Non-pigmented ciliary epithelial cell (primary cell): ENCODE data around the gene SEZ6L.

Source experiments
- DNase-seq: peaks from one replicate; pipeline ENCODE4 v3.0.0-alpha.2; 2010; ENCODE audit warnings: low read depth

Gene SEZ6L

DNA sequence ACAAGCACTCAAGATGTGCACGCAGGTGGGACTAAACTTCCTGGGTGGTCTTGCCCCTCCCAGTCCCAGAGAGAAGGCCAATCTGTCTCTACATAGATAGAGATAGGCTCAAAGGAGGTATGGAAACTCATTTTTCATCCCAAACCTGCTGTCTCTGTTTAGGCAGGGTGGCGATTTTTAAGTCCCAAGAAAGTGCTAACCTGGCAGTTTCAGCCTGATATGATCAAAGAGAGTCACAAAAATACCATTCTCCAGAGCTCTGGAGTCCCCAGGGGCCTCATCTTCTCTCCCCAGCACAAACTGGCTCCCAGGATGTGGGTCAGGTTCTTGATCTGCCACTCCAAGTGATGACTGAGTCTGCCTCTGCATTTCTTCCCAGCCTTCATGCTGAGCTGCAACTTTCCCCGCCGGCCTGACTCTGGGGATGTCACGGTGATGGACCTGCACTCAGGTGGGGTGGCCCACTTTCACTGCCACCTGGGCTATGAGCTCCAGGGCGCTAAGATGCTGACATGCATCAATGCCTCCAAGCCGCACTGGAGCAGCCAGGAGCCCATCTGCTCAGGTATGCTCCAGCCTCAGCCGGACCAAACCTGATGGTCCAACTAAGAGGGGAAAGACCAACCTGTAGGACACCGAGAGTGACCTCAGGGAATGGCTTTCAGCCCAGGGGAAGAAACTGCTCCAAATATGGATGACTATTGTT lies 129.5 kb downstream of the SEZ6L start:
- DNase-seq, result no peak

DNA sequence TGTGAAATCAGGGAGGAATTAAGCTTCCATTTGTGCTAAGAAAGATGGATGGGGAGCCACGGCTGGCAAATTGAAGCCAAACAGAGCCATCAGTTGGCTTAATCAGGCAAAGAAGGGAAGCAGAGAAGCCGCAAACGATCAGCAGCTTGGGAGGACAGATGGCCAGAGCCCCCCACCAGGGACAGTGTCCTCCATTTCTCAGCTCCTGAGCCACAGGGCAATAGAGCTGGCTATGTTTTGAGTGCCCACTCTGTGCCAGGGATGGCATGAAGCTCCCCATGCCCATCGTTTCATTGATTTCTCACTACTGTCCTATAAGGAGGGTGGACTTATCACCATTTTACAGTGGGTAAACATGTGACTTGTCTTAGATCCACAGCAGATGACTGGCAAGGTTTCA lies 133.5 kb downstream of the SEZ6L start:
- DNase-seq, result no peak

DNA sequence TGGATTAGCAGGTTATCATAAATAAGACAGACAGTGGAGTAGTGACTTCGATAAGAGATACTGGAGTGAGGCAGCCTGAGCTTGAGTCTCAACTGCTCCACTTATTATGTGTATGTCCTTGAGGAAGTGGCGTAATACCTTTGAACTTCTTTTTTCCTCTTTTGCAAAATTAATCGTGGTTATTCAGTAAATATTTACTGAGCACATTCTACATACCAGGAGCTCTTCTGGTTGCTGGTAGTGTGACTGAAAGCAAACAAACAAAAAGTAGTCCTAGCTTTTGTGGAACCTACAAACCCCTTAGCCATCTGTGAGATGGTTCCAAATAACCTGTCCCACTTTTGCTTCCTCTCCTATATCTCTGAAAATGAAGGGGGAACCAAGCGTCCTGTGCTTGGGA lies 134.2 kb downstream of the SEZ6L start:
- DNase-seq, result no peak

DNA sequence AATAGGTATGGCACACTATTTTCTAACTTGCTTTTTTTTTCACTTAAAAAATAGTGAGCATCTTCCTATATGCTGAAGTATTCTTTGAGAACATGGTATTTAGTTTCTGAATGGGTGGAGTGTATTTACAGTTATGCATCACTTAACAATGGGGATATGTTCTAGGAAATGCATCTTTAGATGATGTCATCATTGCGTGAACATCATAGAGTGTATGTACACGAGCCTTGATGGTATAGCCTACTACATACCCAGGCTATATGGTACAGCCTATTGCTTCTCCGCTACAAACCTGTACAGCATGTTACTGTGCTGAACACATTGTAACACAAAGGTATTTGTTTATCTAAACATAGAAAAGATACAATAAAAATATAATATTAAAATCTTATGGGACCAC lies 135.5 kb downstream of the SEZ6L start:
- DNase-seq, result no peak

DNA sequence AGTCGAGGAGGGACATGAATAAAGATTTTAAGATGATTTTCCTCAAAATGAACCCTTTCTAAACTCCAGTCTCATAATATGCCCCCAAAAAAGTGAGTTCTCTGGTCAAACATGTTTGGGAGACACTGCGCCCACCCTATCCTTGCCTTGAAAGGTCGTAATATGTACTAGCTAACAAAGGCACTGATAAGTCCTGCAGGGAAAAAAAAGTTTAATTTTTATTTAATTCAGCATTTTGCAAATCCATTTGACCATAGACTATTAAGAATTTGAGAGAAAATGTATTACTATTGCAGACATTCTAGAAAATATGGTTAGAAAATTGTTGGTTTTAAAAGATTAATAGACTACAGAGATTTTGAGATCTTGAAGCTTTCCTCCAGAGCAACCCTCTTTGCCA lies 139.2 kb downstream of the SEZ6L start:
- no peak for DNase-seq

DNA sequence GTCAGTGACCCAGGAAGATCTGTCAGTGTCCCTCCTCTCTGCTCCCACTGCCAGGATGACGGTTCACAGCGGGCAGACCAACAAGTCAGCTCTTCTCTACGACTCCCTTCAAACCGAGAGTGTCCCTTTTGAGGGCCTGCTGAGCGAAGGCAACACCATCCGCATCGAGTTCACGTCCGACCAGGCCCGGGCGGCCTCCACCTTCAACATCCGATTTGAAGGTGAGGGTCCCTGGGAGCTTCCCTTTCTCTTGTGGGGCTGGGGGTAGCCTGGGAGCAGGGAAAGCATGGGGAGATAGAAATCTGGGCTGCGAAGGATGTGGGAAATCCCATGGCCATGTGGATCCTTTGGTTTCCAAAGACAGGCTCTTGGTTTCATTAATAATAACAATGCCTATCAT lies 141.4 kb downstream of the SEZ6L start:
- no peak for DNase-seq

DNA sequence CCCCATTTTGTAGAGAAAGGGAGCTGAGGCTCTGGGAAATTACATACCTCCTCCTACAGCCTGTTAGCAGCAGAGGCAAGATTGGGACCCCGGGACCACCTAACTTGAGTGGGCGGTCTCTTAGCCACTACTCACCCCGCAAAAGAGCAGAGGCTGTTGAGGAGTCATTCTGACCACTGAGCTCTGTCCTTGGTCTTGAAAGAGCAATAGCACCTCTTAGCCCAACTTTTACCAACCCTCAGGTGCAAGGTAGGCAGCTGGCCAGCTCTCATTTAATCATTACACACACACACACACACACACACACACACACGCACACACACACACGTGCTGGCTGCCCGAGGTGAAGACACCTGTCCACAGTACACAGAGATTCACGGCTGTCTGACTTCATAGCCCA lies 144.0 kb downstream of the SEZ6L start:
- no peak for DNase-seq

DNA sequence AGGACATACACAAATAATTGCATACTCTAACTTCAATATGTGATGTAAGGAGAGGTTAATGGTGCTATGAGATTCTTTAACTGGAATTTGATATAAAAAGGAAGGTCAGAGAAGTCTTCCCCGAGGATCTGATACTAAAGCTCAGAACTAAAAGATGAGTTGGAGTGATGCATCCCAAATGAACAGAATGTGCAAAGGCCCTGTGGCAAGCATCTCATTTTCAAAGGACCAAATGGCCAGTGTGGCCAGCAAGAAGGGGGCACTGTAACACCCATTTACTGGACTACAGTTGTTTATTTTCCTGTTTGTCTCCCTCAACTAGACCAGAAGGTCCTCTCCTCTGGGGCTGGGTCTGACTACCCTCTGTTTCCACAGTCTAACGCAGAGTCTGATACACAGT lies 144.9 kb downstream of the SEZ6L start:
- DNase-seq, result no peak

DNA sequence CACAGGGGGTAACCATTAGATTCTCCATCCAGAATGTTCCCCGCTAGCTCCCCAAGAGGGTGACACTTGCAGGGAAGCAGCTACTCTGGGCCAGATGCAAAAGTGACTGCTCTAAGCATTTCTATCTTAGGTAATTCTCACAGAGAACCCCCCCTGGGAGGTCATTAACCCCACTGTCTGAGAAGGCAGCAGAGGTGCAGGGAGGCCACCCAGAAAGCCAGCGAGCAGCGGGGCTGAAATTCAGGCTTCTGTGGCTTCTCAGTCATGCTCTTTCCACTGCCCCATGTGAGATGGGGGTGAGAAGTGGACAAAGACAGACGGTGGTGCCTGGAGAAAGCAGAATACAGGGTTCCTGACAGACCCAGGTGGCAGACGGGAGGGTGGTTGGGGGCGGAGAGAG lies 145.4 kb downstream of the SEZ6L start:
- DNase-seq, result no peak

DNA sequence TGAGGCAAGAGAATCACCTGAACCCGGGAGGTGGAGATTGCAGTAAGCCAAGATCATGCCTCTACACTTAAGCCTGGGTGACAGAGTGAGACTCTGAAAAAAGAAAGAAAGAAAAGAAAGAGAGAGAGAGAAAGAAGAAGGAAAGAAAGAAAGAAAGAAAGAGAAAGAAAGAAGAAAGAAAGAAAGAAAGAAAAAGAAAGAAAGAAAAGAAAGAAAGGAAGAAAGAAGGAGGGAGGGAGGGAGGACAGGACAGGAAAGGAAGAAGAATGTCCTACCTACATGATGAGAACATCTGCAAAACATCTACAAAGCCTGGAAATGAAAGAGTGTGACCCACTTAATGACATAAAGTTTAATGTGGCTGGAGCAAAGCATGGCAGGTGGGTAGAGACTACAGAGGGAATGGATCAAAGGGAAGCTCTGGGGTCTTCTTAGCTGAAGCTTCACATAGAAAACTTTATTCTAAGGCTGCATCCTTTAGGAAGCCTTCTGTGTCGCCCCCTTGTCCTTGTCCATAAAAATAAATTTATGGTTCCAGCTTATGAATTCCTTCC lies 147.5 kb downstream of the SEZ6L start:
- no peak for DNase-seq

DNA sequence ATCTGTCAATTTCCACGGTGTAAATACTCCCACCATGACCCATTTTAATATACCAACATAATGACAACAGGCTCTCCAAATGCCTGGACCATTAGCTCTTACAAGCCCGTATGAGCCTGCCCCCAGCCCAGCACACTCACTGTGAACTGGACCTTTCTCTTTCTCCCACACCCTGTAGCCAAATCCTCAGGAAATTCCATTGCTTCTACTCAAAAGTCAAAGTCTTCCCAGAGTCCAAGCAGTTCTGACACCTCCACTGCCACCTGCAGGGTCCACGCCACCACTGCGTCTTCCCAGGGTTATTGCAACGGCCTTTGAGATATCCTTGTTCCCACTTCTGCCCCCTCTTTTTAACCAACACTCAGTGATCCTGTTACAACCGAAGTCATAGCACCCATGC lies 149.7 kb downstream of the SEZ6L start:
- DNase-seq, result no peak

DNA sequence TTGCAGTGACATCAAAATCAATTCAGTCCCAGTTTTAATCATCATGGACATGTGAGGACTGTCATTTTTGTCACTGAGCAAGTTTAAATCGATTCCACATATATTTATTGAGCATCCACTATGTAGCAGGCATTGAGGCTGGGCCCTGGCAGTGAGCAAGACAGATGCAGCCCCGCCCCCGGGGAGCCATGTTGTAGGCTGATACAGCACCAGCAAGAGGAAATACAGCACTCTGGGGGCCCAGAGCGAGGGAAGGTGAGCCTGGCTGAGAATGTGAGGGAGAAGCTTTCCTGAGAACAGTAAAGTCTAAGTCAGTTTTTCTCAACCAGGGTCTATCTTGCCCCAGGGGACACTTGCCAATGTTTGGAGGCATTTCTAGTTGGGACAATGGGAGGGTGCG lies 151.2 kb downstream of the SEZ6L start:
- DNase-seq, result no peak

DNA sequence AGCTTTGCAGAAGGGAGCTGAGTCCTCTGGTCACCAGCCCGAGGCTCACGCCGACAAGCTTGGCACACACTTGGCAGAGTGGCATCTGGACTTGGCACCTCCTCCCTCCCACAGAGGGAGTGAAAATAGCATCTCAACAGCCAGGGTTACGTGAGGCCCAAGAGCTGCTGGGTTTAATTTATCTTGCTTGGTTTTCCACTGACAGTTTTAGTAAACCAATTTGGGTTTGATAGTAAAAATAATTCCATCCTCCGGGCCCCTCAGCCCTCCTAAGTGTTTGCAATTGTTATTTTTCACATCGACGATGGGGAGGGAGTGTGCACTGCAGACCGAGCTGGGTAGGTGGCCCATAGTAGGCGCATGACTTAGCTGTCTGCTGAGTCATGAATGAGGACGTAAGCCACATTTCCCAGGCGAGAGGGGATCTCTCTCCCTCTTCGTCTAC lies 152.2 kb downstream of the SEZ6L start:
- peak; percentile 36 for DNase-seq

DNA sequence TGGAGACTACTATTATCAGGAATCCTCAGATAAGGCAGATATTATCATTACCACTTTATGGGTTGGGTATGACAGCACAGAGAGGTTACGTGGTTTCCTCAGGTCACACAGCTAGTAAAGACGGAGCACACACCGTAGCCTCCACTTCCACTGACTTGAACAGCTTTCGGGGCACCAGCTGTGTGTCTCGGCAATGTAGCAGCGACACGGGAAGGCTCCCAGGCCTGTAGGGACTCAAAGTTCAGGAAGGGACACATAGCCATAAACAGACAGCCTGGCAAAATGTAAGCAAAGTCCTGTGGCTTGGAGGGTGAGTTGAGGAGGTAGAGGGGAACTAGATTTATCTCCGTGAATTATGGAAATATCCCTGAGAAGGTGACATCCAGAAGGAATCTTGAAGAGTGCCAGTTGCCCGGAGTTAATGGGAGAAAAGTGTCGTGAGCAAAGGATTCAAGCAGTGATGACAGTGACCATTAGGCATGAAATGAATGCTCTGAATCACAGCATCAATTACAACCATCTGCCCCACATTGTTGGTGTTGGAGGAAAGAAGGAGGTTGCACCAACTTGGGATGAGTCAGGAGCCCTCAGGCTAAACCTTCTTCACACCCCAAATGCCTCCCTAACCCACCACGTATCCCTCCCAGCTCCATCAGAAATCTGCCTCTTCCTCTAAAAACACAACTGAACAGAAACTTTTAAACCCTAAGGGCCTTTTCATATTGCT lies 153.1 kb downstream of the SEZ6L start:
- peak; percentile 76 for DNase-seq

DNA sequence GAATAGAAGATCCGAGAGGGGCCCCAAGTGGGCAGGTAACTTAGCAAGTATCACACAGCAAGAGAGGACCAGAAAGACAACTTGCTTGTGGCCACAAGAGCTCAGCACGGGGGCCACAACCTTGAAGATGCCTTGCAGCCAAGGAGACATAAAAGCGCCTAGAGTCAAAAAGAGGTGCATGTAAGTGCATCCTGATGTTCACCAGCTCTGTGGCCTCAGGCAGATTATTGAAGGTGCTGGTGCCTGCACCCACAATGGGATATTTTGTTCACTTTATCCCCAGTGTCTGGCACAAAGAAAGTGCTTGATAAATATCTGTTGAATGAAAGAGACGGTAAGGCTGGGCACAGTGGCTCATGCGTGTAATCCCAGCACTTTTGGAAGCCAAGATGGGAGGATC lies 153.8 kb downstream of the SEZ6L start:
- DNase-seq, result no peak

DNA sequence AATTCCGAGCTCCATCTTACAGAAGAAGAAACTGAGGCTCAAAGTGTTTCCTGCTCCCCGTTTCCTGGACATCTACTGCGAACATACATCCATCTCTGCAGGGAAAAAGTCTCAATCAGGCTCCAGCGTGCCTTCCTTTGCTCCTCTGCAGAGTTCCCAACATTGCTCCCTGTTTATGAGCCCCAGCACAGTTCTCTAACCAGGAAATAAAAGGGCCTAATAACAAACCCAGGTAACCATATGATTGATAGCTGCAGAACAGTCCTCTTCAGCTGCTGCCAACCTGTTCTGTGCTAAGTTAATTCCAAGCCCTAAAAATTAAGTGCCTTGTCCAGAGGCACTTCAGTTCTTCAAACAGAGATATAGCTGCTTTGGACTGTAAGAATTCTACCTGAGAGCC lies 154.9 kb downstream of the SEZ6L start:
- no peak for DNase-seq

DNA sequence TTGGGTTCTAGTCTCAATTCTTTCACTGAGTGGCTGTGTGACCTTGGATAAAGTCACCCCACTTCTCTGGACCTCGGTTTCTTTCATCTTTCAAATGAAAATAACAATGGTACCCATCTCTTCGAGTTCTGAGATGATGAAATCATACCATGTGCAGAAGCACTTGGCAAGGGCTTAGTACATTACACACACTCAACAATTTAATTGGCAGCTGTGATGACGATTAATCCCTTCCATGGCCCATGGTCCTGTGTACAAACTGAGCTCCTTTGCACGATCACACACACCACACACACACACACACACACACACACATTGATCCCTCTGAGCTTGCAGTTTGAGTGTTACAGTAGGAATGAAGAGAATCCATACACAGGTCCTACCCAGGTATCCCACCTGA lies 156.4 kb downstream of the SEZ6L start:
- DNase-seq, result no peak

DNA sequence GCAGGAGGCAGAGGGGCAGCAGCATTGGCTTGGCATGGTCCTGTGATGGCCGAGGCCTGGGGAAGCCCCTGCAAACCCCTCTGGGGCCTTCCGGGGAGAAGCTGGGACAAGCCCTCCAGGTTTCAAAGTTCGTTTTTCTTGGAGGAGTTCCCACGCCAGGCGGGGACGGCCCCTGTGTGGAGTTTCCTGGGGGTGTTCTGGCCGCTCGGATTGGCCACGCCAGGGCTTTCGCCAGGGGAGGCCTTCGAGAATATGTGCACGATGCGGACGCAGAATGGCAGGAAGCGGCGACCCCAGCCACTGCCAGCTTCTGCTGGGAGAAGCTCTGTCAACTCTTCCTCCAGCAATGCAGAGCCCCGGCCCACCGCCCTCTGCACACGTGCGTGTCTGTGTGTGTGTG lies 157.5 kb downstream of the SEZ6L start:
- no peak for DNase-seq

DNA sequence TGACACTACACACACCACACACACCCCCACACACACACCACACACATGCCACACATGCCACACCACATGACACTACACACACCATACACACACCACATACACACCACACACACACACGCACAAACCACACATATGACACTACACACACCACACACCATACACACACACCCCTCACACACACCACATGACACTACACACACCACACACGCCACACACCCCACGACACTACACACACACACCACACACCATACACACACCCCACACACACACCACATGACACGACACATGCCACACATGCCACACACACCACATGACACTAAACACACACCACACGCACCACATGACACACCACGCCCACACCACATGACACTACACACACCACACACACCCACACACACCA lies 158.0 kb downstream of the SEZ6L start:
- no peak for DNase-seq

DNA sequence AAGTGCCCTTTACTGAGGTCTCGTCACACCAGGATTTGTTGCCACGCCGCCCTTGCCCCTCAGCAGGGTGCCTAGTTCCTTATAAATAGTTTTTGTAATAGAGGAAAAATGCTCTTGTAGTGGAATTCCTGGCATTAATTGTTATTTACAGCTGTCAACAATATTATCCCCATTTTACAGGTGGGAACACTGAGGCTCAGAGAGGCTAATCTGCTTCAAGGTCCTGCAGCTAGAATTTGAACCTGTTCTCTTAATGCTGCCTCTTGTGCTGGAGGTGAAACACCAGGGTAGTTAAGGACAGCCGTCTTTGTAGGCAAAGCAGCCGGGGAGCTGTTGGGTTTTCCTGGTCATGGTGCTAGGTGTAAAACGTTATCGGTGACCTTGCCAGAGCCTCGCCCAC lies 159.0 kb downstream of the SEZ6L start:
- DNase-seq, result no peak

DNA sequence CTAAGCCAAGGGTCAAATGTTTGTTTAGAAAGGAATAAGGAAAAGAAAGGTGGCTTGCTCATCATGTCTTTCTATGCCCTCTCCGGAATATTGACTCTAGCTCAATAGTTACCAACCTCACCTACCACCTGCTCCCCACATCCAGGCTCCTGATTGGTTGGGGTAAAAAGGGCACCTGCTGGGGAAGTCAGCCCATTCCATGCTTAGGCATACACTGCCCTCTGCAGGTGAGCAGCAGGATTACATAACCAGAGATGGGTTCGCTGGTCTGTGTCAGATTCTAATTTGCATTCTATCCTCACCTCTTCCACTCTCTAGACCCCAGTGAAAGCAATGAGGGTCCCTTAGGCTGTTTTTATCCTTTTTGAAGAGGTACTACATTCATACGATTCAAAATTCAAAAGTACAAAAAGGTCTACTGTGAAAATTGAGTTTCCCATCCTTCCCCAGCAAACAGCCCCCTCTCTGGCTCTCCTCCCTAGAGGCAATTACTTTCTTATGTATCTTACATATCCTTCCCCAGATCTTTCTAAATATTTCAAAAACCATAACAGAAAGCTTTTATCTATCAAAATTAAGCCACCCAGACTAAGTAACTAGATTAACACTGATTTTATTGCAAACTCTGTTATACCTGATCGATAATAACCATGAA lies 161.8 kb downstream of the SEZ6L start:
- no peak for DNase-seq

DNA sequence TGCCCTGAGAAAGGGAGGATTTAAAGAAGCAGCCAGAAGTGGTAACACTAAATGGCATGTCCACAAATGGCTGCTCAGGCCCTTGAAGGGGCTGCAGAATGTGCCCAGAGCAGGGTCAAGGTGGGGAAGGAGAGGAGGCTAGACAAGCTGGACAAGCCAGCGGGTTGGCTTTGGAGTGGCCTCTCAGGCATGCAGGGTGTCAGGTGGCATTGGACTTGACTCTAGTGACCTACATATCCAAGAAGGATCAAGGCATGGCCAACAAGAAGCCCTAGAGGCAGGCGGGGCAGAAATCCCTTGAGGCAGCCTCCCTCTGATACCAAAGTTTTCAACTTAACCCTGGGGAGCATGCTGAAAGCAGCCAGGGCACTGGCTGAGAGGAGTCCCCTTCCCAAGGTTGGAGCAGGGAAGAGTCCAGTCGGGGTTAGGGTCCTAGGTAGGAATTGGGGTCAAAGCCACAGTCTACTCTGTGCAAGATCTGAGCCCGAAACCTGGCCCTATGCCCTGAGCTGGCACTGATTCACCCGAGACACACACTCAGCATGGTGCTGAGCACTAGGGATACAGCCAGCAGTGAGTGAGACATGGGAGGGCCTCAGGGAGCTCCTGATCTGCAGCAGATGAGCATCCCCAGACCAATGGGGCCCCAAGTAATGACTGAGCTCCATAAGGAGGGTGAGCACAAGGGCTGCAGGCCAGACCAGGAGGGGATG lies 164.0 kb downstream of the SEZ6L start:
- DNase-seq, result no peak
